Liver (tissue), 9 donors: ENCODE results near the gene ASXL2. TPM values are rescaled to one million over a fixed set of nuclear protein-coding genes. Genes with fewer than 3 reads are reported as not detected.

Source experiments
- DNase-seq: peaks from one replicate; pipeline ENCODE4 v3.0.0-alpha.2; 2017; ENCODE audit warnings: low spot score
- H3K27ac ChIP-seq, 2 donors: one replicate each; pipeline ENCODE4 v1.7.0; 2013; ENCODE audit warnings: inconsistent platforms in 2 of 2, low read length in 2 of 2, control low read depth in 1 of 2, low read depth in 1 of 2, mild to moderate bottlenecking in 1 of 2
- H3K27me3 ChIP-seq, 4 donors: one replicate each; pipeline versions ENCODE4 v1.6.1 to v1.7.0; 2013; ENCODE audit warnings: low read length in 3 of 4, inconsistent platforms in 1 of 4, mild to moderate bottlenecking in 1 of 4, moderate library complexity in 1 of 4; ENCODE audit not compliant: control insufficient read depth in 4 of 4, insufficient read depth in 4 of 4
- H3K36me3 ChIP-seq, 4 donors: one replicate each; pipeline versions ENCODE4 v1.6.1 to v1.7.0; 2013; ENCODE audit warnings: low read length in 3 of 4, mild to moderate bottlenecking in 3 of 4, low read depth in 1 of 4, moderate library complexity in 1 of 4; ENCODE audit not compliant: control insufficient read depth in 4 of 4, insufficient read depth in 3 of 4
- H3K4me1 ChIP-seq, 4 donors: one replicate each; pipeline versions ENCODE4 v1.6.1 to v1.7.0; 2013; ENCODE audit warnings: low read length in 3 of 4, mild to moderate bottlenecking in 3 of 4, moderate library complexity in 1 of 4; ENCODE audit not compliant: control insufficient read depth in 4 of 4, insufficient read depth in 4 of 4
- H3K4me3 ChIP-seq, 3 donors: one replicate each; pipeline versions ENCODE4 v1.6.1 to v1.7.0; 2013; ENCODE audit warnings: low read length in 3 of 3, control low read depth in 1 of 3, low read depth in 1 of 3, mild to moderate bottlenecking in 1 of 3
- H3K9ac ChIP-seq, 2 donors: one replicate each; pipeline ENCODE4 v1.7.0; 2013; ENCODE audit warnings: low read length in 2 of 2, mild to moderate bottlenecking in 2 of 2, moderate library complexity in 2 of 2, control low read depth in 1 of 2, low read depth in 1 of 2
- H3K9me3 ChIP-seq, 4 donors: one replicate each; pipeline versions ENCODE4 v1.6.1 to v1.7.0; 2013; ENCODE audit warnings: low read length in 3 of 4; ENCODE audit not compliant: control insufficient read depth in 4 of 4
- FOXA1 ChIP-seq: IDR thresholded peaks from 2 replicates; pipeline ENCODE4 v1.6.1; 2016; ENCODE audit warnings: antibody characterized with exemption
- FOXA2 ChIP-seq: IDR thresholded peaks from 2 replicates; pipeline ENCODE4 v1.6.1; 2016; ENCODE audit warnings: antibody characterized with exemption
- GABPA ChIP-seq, 2 donors: IDR thresholded peaks in 1 of 2; conservative IDR thresholded peaks in 1 of 2; 2 replicates each; pipeline ENCODE4 v1.6.1; 2016; ENCODE audit warnings: antibody characterized with exemption in 2 of 2, mild to moderate bottlenecking in 1 of 2, moderate library complexity in 1 of 2
- HNF4A ChIP-seq, 2 donors: conservative IDR thresholded peaks; 2 replicates each; pipeline ENCODE4 v1.6.1; 2016; ENCODE audit warnings: antibody characterized with exemption in 2 of 2, mild to moderate bottlenecking in 2 of 2
- HNF4G ChIP-seq: IDR thresholded peaks from 2 replicates; pipeline ENCODE4 v1.6.1; 2016; ENCODE audit warnings: antibody characterized with exemption
- JUND ChIP-seq, 2 donors: IDR thresholded peaks; 2 replicates each; pipeline ENCODE4 v1.6.1; 2016; ENCODE audit warnings: antibody characterized with exemption in 2 of 2
- NR2F2 ChIP-seq: IDR thresholded peaks from 2 replicates; pipeline ENCODE4 v1.6.1; 2016; ENCODE audit warnings: antibody characterized with exemption
- RAD21 ChIP-seq, 2 donors: IDR thresholded peaks; 2 replicates each; pipeline ENCODE4 v1.6.1; 2016; ENCODE audit warnings: antibody characterized with exemption in 2 of 2, mild to moderate bottlenecking in 2 of 2
- TAF1 ChIP-seq: conservative IDR thresholded peaks from 2 replicates; pipeline ENCODE4 v1.6.1; 2016; ENCODE audit warnings: antibody characterized with exemption, mild to moderate bottlenecking
- YY1 ChIP-seq: IDR thresholded peaks from 2 replicates; pipeline ENCODE4 v1.6.1; 2016; ENCODE audit warnings: antibody characterized with exemption, mild to moderate bottlenecking
- WGBS: extraction: QIAGEN DNeasy Blood & Tissue Kit; methylation state at CpG from one replicate; pipeline ENCODE4 v1.1.7; 2013; 5-methylcytosine and 5-hydroxymethylcytosine counted together
- polyA plus RNA-seq, 2 donors: library from polyadenylated mRNA; stranded (reverse) in 1 of 2; unstranded in 1 of 2; fragments of 200-250 nt in 1 of 2; fragments of >200 nt in 1 of 2; fragmentation: Nextera tagmentation in 1 of 2; extraction: Ambion mirVana in 1 of 2; gene quantifications; one replicate each; pipeline versions ENCODE4 v1.2.1 to v1.2.3, GENCODE V29; 2013 to 2015
- total RNA-seq, 2 donors: library from RNA; depleted of rRNA; stranded (reverse); fragments of >200 nt; gene quantifications; one replicate each; pipeline ENCODE4 v1.2.3, GENCODE V29; 2014
- TF ChIP-seq, protein P1 (sequence below): fragments of 150-350 bp; IDR thresholded peaks from 2 replicates; pipeline ENCODE4 v1.5.1; 2017; ENCODE audit warnings: improper control_type of control experiment, low read depth, low read length; ENCODE audit not compliant: missing input control
- TF ChIP-seq, protein P2 (sequence below): IDR thresholded peaks from 2 replicates; pipeline ENCODE4 v1.6.1; 2016; ENCODE audit warnings: antibody characterized with exemption
- TF ChIP-seq, protein P3 (sequence below): IDR thresholded peaks from 2 replicates; pipeline ENCODE4 v1.6.1; 2016; ENCODE audit warnings: antibody characterized with exemption
- TF ChIP-seq, protein P4 (sequence below): IDR thresholded peaks from 2 replicates; pipeline ENCODE4 v1.6.1; 2016; ENCODE audit warnings: antibody characterized with exemption
- TF ChIP-seq, protein P5 (sequence below): IDR thresholded peaks from 2 replicates; pipeline ENCODE4 v1.6.1; 2016; ENCODE audit warnings: antibody characterized with exemption, mild to moderate bottlenecking
- donor health status: healthy.
- donor health status: healthy.
- donor health status: healthy.
- donor health status: healthy.
- donor health status: healthy.

ASXL2 gene
- total and polyA plus RNA-seq, 4 donors, result 2.4 to 7.3 (median 4.4) TPM

DNA sequence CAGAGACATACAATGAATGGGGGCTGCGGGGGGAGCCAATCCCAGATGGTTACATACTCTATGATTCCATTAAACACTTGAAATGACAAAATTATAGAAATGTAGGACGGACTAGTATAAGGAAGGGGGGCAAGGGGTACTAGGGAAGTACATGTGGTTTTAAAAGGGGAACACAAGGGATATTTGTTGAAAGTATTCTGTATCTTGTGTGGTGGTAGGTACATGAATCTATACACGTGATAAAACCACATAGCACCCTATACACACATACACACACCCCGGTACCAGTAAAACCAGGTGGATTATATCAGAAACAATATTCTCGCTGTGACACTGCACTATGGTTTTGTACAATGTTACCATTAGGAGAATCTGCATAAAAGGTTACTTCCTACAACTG lies 45.4 kb downstream of the ASXL2 start (continued):
- TF ChIP-seq, protein P1, sequence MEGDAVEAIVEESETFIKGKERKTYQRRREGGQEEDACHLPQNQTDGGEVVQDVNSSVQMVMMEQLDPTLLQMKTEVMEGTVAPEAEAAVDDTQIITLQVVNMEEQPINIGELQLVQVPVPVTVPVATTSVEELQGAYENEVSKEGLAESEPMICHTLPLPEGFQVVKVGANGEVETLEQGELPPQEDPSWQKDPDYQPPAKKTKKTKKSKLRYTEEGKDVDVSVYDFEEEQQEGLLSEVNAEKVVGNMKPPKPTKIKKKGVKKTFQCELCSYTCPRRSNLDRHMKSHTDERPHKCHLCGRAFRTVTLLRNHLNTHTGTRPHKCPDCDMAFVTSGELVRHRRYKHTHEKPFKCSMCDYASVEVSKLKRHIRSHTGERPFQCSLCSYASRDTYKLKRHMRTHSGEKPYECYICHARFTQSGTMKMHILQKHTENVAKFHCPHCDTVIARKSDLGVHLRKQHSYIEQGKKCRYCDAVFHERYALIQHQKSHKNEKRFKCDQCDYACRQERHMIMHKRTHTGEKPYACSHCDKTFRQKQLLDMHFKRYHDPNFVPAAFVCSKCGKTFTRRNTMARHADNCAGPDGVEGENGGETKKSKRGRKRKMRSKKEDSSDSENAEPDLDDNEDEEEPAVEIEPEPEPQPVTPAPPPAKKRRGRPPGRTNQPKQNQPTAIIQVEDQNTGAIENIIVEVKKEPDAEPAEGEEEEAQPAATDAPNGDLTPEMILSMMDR, result no peak
- no peak for TF ChIP-seq JUND (IDR thresholded peaks at IDR 0.05)

DNA sequence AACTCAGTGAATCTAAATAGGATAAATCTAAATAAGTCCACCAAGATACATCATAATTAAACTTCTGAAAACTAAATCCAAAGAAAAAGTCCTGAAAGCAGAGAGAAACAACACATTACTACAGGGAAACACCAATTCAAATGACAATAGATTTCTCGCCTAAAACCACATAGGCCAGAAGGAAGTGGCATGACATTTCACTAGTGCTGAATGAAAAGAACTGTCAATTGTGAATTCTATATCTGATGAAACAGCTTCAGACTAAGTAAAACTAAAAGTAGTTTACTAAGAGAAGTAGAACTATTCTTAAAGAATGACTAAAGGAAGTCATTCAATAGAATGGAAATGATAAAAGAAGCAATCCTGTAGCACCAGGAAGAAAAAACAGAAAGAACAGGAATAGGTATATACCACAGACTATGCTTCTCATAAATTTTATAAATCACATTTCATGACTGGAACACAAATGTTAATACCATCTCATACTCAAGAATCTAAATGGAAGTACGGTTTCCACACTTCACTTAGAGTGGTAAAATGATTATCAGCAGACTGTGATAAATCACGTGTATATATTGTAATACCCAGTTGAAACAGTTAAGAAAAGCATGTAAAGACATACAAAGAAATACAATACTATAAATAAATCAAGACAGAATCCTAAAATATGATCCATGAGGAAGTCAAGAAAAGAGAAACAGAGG lies 46.4 kb downstream of the ASXL2 start:
- DNase-seq, result no peak
- Histone ChIP-seq H3K9me3 (no peaks in the 10 kb centered on the region), H3K4me1 (peaks cover 4 to 27% (median 20%) of the 10 kb centered on the region in 4 donors), H3K36me3 (peaks cover 0 to 2% (median 0%) of the 10 kb centered on the region in 4 donors), H3K27ac (no peak overlapping the region), H3K4me3 (no peak overlapping the region), H3K9ac (no peak overlapping the region), H3K27me3 (no peaks in the 10 kb centered on the region)
- TF ChIP-seq RAD21 (IDR thresholded peaks at IDR 0.05) (no peak), FOXA1 (no peak), FOXA2 (no peak), YY1 (no peak), HNF4G (no peak), JUND (IDR thresholded peaks at IDR 0.05) (no peak), NR2F2 (no peak), TAF1 (no peak), HNF4A (conservative IDR thresholded peaks at IDR 0.05) (no peak), GABPA (IDR thresholded peaks at IDR 0.05 in 1 of 2, conservative IDR thresholded peaks at IDR 0.05 in 1 of 2) (no peak)
- TF ChIP-seq, protein P2, sequence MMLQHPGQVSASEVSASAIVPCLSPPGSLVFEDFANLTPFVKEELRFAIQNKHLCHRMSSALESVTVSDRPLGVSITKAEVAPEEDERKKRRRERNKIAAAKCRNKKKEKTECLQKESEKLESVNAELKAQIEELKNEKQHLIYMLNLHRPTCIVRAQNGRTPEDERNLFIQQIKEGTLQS, result no peak
- TF ChIP-seq, protein P3, sequence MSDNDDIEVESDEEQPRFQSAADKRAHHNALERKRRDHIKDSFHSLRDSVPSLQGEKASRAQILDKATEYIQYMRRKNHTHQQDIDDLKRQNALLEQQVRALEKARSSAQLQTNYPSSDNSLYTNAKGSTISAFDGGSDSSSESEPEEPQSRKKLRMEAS, result no peak
- TF ChIP-seq, protein P4, sequence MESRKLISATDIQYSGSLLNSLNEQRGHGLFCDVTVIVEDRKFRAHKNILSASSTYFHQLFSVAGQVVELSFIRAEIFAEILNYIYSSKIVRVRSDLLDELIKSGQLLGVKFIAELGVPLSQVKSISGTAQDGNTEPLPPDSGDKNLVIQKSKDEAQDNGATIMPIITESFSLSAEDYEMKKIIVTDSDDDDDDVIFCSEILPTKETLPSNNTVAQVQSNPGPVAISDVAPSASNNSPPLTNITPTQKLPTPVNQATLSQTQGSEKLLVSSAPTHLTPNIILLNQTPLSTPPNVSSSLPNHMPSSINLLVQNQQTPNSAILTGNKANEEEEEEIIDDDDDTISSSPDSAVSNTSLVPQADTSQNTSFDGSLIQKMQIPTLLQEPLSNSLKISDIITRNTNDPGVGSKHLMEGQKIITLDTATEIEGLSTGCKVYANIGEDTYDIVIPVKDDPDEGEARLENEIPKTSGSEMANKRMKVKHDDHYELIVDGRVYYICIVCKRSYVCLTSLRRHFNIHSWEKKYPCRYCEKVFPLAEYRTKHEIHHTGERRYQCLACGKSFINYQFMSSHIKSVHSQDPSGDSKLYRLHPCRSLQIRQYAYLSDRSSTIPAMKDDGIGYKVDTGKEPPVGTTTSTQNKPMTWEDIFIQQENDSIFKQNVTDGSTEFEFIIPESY, result no peak
- TF ChIP-seq, protein P1, result no peak
- TF ChIP-seq, protein P5, sequence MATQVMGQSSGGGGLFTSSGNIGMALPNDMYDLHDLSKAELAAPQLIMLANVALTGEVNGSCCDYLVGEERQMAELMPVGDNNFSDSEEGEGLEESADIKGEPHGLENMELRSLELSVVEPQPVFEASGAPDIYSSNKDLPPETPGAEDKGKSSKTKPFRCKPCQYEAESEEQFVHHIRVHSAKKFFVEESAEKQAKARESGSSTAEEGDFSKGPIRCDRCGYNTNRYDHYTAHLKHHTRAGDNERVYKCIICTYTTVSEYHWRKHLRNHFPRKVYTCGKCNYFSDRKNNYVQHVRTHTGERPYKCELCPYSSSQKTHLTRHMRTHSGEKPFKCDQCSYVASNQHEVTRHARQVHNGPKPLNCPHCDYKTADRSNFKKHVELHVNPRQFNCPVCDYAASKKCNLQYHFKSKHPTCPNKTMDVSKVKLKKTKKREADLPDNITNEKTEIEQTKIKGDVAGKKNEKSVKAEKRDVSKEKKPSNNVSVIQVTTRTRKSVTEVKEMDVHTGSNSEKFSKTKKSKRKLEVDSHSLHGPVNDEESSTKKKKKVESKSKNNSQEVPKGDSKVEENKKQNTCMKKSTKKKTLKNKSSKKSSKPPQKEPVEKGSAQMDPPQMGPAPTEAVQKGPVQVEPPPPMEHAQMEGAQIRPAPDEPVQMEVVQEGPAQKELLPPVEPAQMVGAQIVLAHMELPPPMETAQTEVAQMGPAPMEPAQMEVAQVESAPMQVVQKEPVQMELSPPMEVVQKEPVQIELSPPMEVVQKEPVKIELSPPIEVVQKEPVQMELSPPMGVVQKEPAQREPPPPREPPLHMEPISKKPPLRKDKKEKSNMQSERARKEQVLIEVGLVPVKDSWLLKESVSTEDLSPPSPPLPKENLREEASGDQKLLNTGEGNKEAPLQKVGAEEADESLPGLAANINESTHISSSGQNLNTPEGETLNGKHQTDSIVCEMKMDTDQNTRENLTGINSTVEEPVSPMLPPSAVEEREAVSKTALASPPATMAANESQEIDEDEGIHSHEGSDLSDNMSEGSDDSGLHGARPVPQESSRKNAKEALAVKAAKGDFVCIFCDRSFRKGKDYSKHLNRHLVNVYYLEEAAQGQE, result no peak
- WGBS, result 81% methylated on average over 3 of the region's 3 CpGs
